ENCODE data around the gene ADAMTS5. TPM values are rescaled to one million over a fixed set of nuclear protein-coding genes. Genes with fewer than 3 reads are reported as not detected.

ADAMTS5 gene
- total and polyA plus RNA-seq, 2 of the 8 experiments (the other 6 are each of a cell fraction or from before 2014, with no cell fraction given): 0.20 to 1.1 TPM

- no peak for TF ChIP-seq ATF3 (IDR thresholded peaks at IDR 0.05; ENCODE audit: insufficient read depth, low read depth, low read length)
These were observed 4.2 kb downstream of the ADAMTS5 start (continued) for GRCh38 chr21:26962621-26963181.

All from H1 (cell line).